K562 (cell line): ENCODE measurements around the gene DNAJA1. TPM values are rescaled to one million over a fixed set of nuclear protein-coding genes. Genes with fewer than 3 reads are reported as not detected.

Source experiments
- ATAC-seq: fragments of 200-7000 bp; cut with Tn5 transposase; 3 replicates; pipeline ENCODE4 v1.9.1; 2020; ENCODE audit warnings: moderate library complexity
- BruUV-seq: library from RNA; stranded (reverse); fragments of 400-500 nt; replicated peaks from 2 replicates; lab custom pipeline; 2021; lab: Mats Ljungman, UMichigan
- CTCF ChIA-PET: fragments of 300-600 bp; formaldehyde crosslinking; extraction: SDS; loops from one replicate; lab custom pipeline; 2021; ENCODE audit warnings: low intra/inter-chr PET ratio; lab: Yijun Ruan, JAX
- POLR2A ChIA-PET: fragments of 300-600, 350-650 bp; sonication (Branson Sonifier 250); formaldehyde crosslinking; extraction: SDS; loops from one replicate; lab custom pipeline; 2021; ENCODE audit warnings: antibody characterized with exemption, inconsistent platforms; lab: Yijun Ruan, JAX
- DNase-seq, 4 experiments: peaks; one replicate each; pipeline versions ENCODE4 v3.0.0 to v3.0.0-alpha.2; 2011 to 2018; ENCODE audit warnings: low spot score in 3 of 4, mixed read lengths in 3 of 4; ENCODE audit errors: extremely low read depth in 1 of 4
- FAIRE-seq: peaks from 2 replicates; lab custom pipeline; 2011; peaks lifted over from hg19 to GRCh38; lab: Jason Lieb, UNC
- H2AFZ ChIP-seq: 2 replicates; pipeline ENCODE4 v1.6.0; 2011; ENCODE audit warnings: low read depth, low read length, control low read depth, inconsistent platforms
- H3K27ac ChIP-seq: fragments of 200-600 bp; 3 replicates; pipeline ENCODE4 v1.8.0; 2011; ENCODE audit warnings: low read depth, mild to moderate bottlenecking, control low read depth, inconsistent platforms, low read length, moderate library complexity, mixed read lengths; ENCODE audit errors: extremely low read depth
- H3K27me3 ChIP-seq, 2 experiments: fragments of 300-600 bp in 1 of 2; 2 replicates in 1 of 2; 3 replicates in 1 of 2; pipeline versions ENCODE4 v1.6.0 to v1.8.0; 2011; ENCODE audit warnings: inconsistent platforms in 2 of 2, low read length in 2 of 2, mild to moderate bottlenecking in 1 of 2, mixed read lengths in 1 of 2, moderate library complexity in 1 of 2; ENCODE audit not compliant: control insufficient read depth in 2 of 2, insufficient read depth in 2 of 2
- H3K36me3 ChIP-seq: fragments of 300-600 bp; 3 replicates; pipeline ENCODE4 v1.8.0; 2011; ENCODE audit warnings: mild to moderate bottlenecking, low read length, inconsistent platforms; ENCODE audit not compliant: control insufficient read depth, insufficient read depth
- H3K4me1 ChIP-seq, 2 experiments: fragments of 200-600 bp in 1 of 2; replicated peaks in 1 of 2; 2 replicates in 1 of 2; 3 replicates in 1 of 2; pipeline versions ENCODE4 v1.5.1 to v1.8.0; 2011; ENCODE audit warnings: inconsistent platforms in 2 of 2, low read length in 2 of 2, mild to moderate bottlenecking in 1 of 2, mixed read lengths in 1 of 2, moderate library complexity in 1 of 2; ENCODE audit not compliant: control insufficient read depth in 2 of 2, insufficient read depth in 2 of 2
- H3K4me2 ChIP-seq: 2 replicates; pipeline ENCODE4 v1.6.1; 2011; ENCODE audit warnings: low read length, control low read depth, inconsistent platforms, mixed read lengths; ENCODE audit not compliant: insufficient read depth
- H3K4me3 ChIP-seq: fragments of 200-600 bp; sonication (generic), shearing (Covaris generic); 2 replicates; pipeline ENCODE4 v1.5.1; 2016; ENCODE audit warnings: control low read depth, inconsistent platforms
- H3K79me2 ChIP-seq: fragments of 200-600 bp; 3 replicates; pipeline ENCODE4 v1.8.0; 2011; ENCODE audit warnings: low read length, inconsistent platforms; ENCODE audit not compliant: control insufficient read depth, insufficient read depth
- H3K9ac ChIP-seq, 2 experiments: 2 replicates each; pipeline versions ENCODE4 v1.6.0 to v1.6.1; 2011; ENCODE audit warnings: low read depth in 2 of 2, low read length in 2 of 2, control low read depth in 1 of 2, inconsistent platforms in 1 of 2, mild to moderate bottlenecking in 1 of 2, mixed read lengths in 1 of 2; ENCODE audit not compliant: insufficient read depth in 1 of 2
- H3K9me1 ChIP-seq: one replicate; pipeline ENCODE4 v1.6.0; 2011; ENCODE audit warnings: inconsistent platforms, mild to moderate bottlenecking, low read length, moderate library complexity; ENCODE audit not compliant: control insufficient read depth, insufficient read depth
- H3K9me3 ChIP-seq: replicated peaks from 2 replicates; pipeline ENCODE4 v1.5.1; 2011; ENCODE audit warnings: low read depth, low read length, inconsistent platforms; ENCODE audit not compliant: control insufficient read depth, insufficient read depth
- H4K20me1 ChIP-seq: replicated peaks from 2 replicates; pipeline ENCODE4 v1.6.1; 2011; ENCODE audit warnings: low read length, inconsistent platforms, mixed read lengths; ENCODE audit not compliant: control insufficient read depth, insufficient read depth
- MED1 ChIP-seq: sonication (generic); formaldehyde crosslinking; IDR thresholded peaks from 2 replicates; pipeline ENCODE4 v1.8.1; 2023; ENCODE audit warnings: missing genetic modification reagents, borderline replicate concordance
- NFATC3 ChIP-seq: fragments of 450-650 bp; IDR thresholded peaks from 2 replicates; pipeline ENCODE4 v1.6.1; 2017; ENCODE audit warnings: mild to moderate bottlenecking
- SAFB2 ChIP-seq: fragments of 200-400 bp; formaldehyde crosslinking; IDR thresholded peaks from 2 replicates; pipeline ENCODE4 v1.6.1; 2018; ENCODE audit warnings: borderline replicate concordance, low read length, low read depth, moderate library complexity; ENCODE audit not compliant: severe bottlenecking
- ZNF3 ChIP-seq: fragments of 250-450 bp; sonication (Bioruptor Pico); IDR thresholded peaks from 2 replicates; pipeline ENCODE4 v1.5.0; 2021; ENCODE audit warnings: mild to moderate bottlenecking, moderate library complexity
- WGBS: fragments of 100-300 bp; shearing (Covaris generic); methylation state at CpG from one replicate; pipeline ENCODE4 v1.1.6; 2016; ENCODE audit warnings: low coverage, mixed read lengths; ENCODE audit not compliant: insufficient coverage; ENCODE audit errors: missing lambda C conversion rate; 5-methylcytosine and 5-hydroxymethylcytosine counted together
- in situ Hi-C: fragments of 300-500 bp; cut with MboI; formaldehyde crosslinking; loops from 4 replicates; pipeline ENCODE4 v1.15.0; 2018; ENCODE audit warnings: inconsistent platforms, mixed read lengths
- intact Hi-C: fragments of 100-400 bp; cut with micrococcal nuclease; formaldehyde crosslinking; loops from 2 replicates; pipeline ENCODE4 v1.14.2; 2022
- polyA plus RNA-seq, 8 experiments: library from polyadenylated mRNA; depleted of rRNA in 4 of 8; stranded (reverse) in 5 of 8; unstranded in 3 of 8; fragments of >200 nt; fragmentation: Nextera tagmentation in 2 of 8; fragmentation: Illumina TruSeq in 1 of 8; extraction: Ambion mirVana in 2 of 8; extraction: Trizol in 1 of 8; gene quantifications; 2 replicates each; pipeline versions ENCODE4 v1.2.1 to v1.2.3, GENCODE V29; 2011 to 2014; ENCODE audit warnings: inconsistent platforms in 1 of 8, missing spikeins in 1 of 8
- total RNA-seq, 7 experiments: library from RNA; depleted of rRNA in 6 of 7; stranded (reverse); fragments of >200 nt in 6 of 7; fragmentation: Illumina TruSeq in 2 of 7; extraction: Trizol in 2 of 7; gene quantifications; 2 replicates each; pipeline versions ENCODE4 v1.2.1 to v1.2.3, GENCODE V29; 2011 to 2021; ENCODE audit warnings: low replicate concordance in 1 of 7
- TF ChIP-seq, protein P1 (sequence below): fragments of 250-450 bp; sonication (Bioruptor Pico); IDR thresholded peaks from 2 replicates; pipeline ENCODE4 v1.8.0; 2022; ENCODE audit warnings: inconsistent platforms

DNAJA1 gene
- total and polyA plus RNA-seq, 9 of the 15 experiments (the other 6 are each of a cell fraction or from before 2014, with no cell fraction given) = 109 to 359 (median 175) TPM

DNA sequence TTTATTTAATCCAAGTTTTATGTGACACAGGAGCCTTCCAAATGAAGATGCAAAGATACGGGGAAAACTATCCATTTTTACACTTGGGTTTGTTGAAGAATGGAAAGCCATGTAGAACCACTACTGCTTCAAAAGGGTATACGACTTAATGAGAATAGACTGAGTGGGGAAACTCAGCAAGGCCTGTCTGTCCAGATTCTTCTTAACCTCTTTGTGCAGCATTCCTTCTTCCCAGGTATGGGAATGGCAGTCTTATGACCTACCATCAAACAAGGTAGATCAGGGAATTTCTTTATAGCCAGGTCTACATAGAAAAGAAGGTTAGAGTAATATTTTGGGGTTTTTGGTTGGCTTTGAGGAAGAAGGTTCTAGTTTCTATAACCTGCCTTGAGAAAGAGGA, 47.0 kb upstream of the DNAJA1 start:
- Histone ChIP-seq H2AFZ (no peak overlapping the region), H4K20me1 (no peaks in the 10 kb centered on the region), H3K79me2 (no peaks in the 10 kb centered on the region), H3K9me1 (no peaks in the 10 kb centered on the region), H3K4me2 (no peak overlapping the region), H3K9me3 (no peaks in the 10 kb centered on the region), H3K27me3 (no peaks in the 10 kb centered on the region), H3K27ac (no peak overlapping the region), H3K36me3 (peaks cover 73% of the 10 kb centered on the region), H3K4me1 (no peaks in the 10 kb centered on the region), H3K9ac (no peak overlapping the region), H3K4me3 (no peak overlapping the region)
- ATAC-seq (no peak), FAIRE-seq (no peak), DNase-seq (no peak)
- CTCF ChIA-PET = no interaction called here
- POLR2A ChIA-PET = no interaction called here
- TF ChIP-seq SAFB2 (no peak), NFATC3 (no peak), ZNF3 (CRISPR knock-in tag) (no peak), MED1 (CRISPR knock-in tag) (no peak)
- TF ChIP-seq, protein P1, sequence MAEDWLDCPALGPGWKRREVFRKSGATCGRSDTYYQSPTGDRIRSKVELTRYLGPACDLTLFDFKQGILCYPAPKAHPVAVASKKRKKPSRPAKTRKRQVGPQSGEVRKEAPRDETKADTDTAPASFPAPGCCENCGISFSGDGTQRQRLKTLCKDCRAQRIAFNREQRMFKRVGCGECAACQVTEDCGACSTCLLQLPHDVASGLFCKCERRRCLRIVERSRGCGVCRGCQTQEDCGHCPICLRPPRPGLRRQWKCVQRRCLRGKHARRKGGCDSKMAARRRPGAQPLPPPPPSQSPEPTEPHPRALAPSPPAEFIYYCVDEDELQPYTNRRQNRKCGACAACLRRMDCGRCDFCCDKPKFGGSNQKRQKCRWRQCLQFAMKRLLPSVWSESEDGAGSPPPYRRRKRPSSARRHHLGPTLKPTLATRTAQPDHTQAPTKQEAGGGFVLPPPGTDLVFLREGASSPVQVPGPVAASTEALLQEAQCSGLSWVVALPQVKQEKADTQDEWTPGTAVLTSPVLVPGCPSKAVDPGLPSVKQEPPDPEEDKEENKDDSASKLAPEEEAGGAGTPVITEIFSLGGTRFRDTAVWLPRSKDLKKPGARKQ = no peak
- in situ Hi-C loops = no loop called here
- intact Hi-C loops = no loop called here
- WGBS = 91% methylated on average over 2 of the region's 2 CpGs
- no TSS peak for BruUV-seq
